ENCODE results near the gene ARHGAP15. TPM values are rescaled to one million over a fixed set of nuclear protein-coding genes. Genes with fewer than 3 reads are reported as not detected.
A peak's percentile ranks its signal among the peaks of the same experiment; 100 is the strongest.
"Not testable (repeated sequence)": the region's sequence is repeated elsewhere in the genome, so short reads cannot be mapped to it uniquely, and the experiment has no call there.

The ARHGAP15 gene
- polyA plus RNA-seq: 1 to 10 TPM in 1 of 2 donors, under 1 TPM in 1; 0.69 to 1.1 TPM

DNA sequence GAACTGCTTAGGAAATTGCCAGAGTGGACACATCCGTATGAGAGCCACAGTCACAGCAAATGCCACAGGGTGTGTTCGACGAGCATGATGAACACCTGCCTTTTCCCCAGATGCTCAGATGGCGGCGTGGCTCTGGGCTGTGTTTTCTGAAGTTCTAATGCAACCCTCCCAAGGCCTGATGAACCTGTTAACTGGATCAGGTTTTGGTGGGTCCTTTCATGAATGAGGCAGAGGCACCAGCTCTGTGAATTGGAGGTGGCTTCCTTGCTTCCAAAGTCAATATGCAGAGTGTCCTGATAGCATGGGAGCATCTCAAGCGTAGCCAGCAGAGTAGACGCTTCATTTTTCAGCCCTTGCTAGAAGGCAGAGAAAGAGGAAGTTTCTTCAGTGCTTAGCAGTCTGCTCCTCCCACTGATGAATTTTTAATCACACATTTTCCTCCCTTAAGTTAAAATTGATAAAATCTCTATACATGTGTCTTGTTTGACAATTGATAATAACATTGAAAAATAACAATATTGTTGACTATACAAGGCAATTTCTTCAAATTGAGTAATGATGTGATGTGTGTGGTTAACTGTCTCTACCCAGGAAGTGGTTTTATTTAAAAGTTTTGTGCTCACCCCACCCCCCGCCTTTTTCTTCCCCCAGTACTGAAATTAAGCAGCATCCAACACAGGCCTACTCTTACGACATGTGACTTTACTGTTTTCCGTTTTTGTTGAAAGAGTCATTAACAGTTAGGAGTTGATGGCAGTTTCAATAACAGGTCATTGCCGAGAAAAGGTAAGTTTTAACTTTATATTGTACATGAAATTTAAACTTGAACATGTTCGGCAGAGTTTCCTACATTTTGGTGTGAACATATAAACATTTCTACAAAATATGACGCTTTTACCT, at the start of gene ARHGAP15:
ARHGAP15 (plus strand) TSS at position 739 of the 900 bp plus-strand sequence.
- no peaks in the 10 kb centered on the region for H3K27me3 ChIP-seq (ENCODE audit: control insufficient read depth in 1 of 2, insufficient read depth in 2 of 2, low read length in 2 of 2)

DNA sequence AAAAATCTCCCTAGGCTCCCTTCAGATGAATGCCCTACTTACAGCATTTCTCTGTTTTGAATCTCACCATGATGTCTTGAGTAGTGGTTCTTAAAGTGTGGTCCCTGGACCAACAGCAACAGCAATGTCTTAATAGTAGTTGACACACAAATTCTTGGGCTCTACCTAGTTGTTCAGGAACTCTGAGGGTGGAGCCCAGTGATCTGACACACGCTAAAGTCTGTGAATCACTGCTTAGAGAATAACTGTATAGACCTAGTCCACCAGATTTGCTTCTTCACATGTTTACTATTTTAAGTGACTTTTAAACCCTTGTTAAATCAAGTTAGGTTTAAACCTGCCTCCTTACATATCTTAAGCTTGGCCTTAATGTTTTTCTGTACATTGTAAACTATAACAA, 47.6 kb upstream of the ARHGAP15 start:
- Histone ChIP-seq H3K9me3 (ENCODE audit: control insufficient read depth in 2 of 2, insufficient read depth in 1 of 2, low read depth in 1 of 2, low read length in 1 of 2) (no peaks in the 10 kb centered on the region), H3K27ac (ENCODE audit: low read depth in 2 of 2, low read length in 1 of 2) (no peak overlapping the region), H3K27me3 (ENCODE audit: control insufficient read depth in 1 of 2, insufficient read depth in 2 of 2, low read length in 2 of 2) (no peaks in the 10 kb centered on the region), H3K4me3 (ENCODE audit: low read depth in 1 of 2, low read length in 2 of 2) (no peak overlapping the region), H3K36me3 (ENCODE audit: control insufficient read depth in 2 of 2, insufficient read depth in 2 of 2, low read length in 1 of 2) (no peaks in the 10 kb centered on the region), H3K4me1 (ENCODE audit: control insufficient read depth in 2 of 2, insufficient read depth in 2 of 2, low read length in 1 of 2) (no peaks in the 10 kb centered on the region)
- 81 to 85% methylated on average over 1 of the region's 1 CpG for WGBS, 2 donors

More for the DNA sequence above, at the start of gene ARHGAP15:
- Histone ChIP-seq H3K9me3 (ENCODE audit: control insufficient read depth in 2 of 2, insufficient read depth in 1 of 2, low read depth in 1 of 2, low read length in 1 of 2) (no peaks in the 10 kb centered on the region), H3K4me3 (ENCODE audit: low read depth in 1 of 2, low read length in 2 of 2) (no peak within 1 kb of the TSS), H3K4me1 (ENCODE audit: control insufficient read depth in 2 of 2, insufficient read depth in 2 of 2, low read length in 1 of 2) (no peaks in the 10 kb centered on the region), H3K36me3 (ENCODE audit: control insufficient read depth in 2 of 2, insufficient read depth in 2 of 2, low read length in 1 of 2) (no peaks in the 10 kb centered on the region), H3K27ac (ENCODE audit: low read depth in 2 of 2, low read length in 1 of 2) (peak within 1 kb of the TSS; percentile 47 to 49)
- WGBS, 2 donors: 62 to 67% methylated on average over 13 of the region's 13 CpGs

DNA sequence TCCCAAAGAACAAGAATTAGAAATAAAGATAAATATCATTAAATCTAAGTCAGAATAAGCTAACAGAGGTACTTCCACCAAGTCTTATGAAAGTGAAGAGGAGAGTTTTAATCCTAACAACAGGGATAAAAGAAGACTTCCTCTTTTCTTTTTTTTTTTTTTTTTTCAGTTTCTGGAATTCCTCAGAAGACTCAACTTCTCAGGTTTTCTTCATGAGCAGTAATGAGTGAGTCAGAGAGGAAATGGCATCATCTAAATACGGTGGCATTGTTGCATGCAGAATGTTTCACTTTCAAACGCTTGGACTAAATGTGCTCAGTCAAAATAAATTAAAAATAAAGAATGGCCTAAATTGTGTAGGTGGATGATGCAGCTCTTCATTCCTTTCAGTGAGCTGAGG, 45.6 kb upstream of the ARHGAP15 start:
- H3K36me3 ChIP-seq (ENCODE audit: control insufficient read depth in 2 of 2, insufficient read depth in 2 of 2, low read length in 1 of 2): no peaks in the 10 kb centered on the region
- WGBS, 2 donors: 31 to 43% methylated on average over 2 of the region's 2 CpGs
- no peaks in the 10 kb centered on the region for H3K4me1 ChIP-seq (ENCODE audit: control insufficient read depth in 2 of 2, insufficient read depth in 2 of 2, low read length in 1 of 2)
- H3K27me3 ChIP-seq (ENCODE audit: control insufficient read depth in 1 of 2, insufficient read depth in 2 of 2, low read length in 2 of 2): no peaks in the 10 kb centered on the region
- H3K4me3 ChIP-seq (ENCODE audit: low read depth in 1 of 2, low read length in 2 of 2): no peak overlapping the region
- H3K9me3 ChIP-seq (ENCODE audit: control insufficient read depth in 2 of 2, insufficient read depth in 1 of 2, low read depth in 1 of 2, low read length in 1 of 2): no peaks in the 10 kb centered on the region
- no peak overlapping the region for H3K27ac ChIP-seq (ENCODE audit: low read depth in 2 of 2, low read length in 1 of 2)

- 87% methylated on average over 2 of the region's 2 CpGs for WGBS, 2 donors
- Histone ChIP-seq H3K4me3 (ENCODE audit: low read depth in 1 of 2, low read length in 2 of 2) (no peak overlapping the region), H3K27me3 (ENCODE audit: control insufficient read depth in 1 of 2, insufficient read depth in 2 of 2, low read length in 2 of 2) (no peaks in the 10 kb centered on the region), H3K36me3 (ENCODE audit: control insufficient read depth in 2 of 2, insufficient read depth in 2 of 2, low read length in 1 of 2) (no peaks in the 10 kb centered on the region), H3K4me1 (ENCODE audit: control insufficient read depth in 2 of 2, insufficient read depth in 2 of 2, low read length in 1 of 2) (no peaks in the 10 kb centered on the region), H3K9me3 (ENCODE audit: control insufficient read depth in 2 of 2, insufficient read depth in 1 of 2, low read depth in 1 of 2, low read length in 1 of 2) (no peaks in the 10 kb centered on the region), H3K27ac (ENCODE audit: low read depth in 2 of 2, low read length in 1 of 2) (no peak overlapping the region)
Measured at GRCh38 chr2:143084462-143084861, 44.8 kb upstream of the ARHGAP15 start.

- Histone ChIP-seq H3K4me1 (ENCODE audit: control insufficient read depth in 2 of 2, insufficient read depth in 2 of 2, low read length in 1 of 2) (no peaks in the 10 kb centered on the region), H3K36me3 (ENCODE audit: control insufficient read depth in 2 of 2, insufficient read depth in 2 of 2, low read length in 1 of 2) (no peaks in the 10 kb centered on the region), H3K4me3 (ENCODE audit: low read depth in 1 of 2, low read length in 2 of 2) (no peak overlapping the region), H3K27ac (ENCODE audit: low read depth in 2 of 2, low read length in 1 of 2) (no peak overlapping the region), H3K27me3 (ENCODE audit: control insufficient read depth in 1 of 2, insufficient read depth in 2 of 2, low read length in 2 of 2) (no peaks in the 10 kb centered on the region), H3K9me3 (ENCODE audit: control insufficient read depth in 2 of 2, insufficient read depth in 1 of 2, low read depth in 1 of 2, low read length in 1 of 2) (no peaks in the 10 kb centered on the region)
- 78% methylated on average over 1 of the region's 1 CpG for WGBS, 2 donors
Measured at GRCh38 chr2:143085125-143085784, 44.0 kb upstream of the ARHGAP15 start.

DNA sequence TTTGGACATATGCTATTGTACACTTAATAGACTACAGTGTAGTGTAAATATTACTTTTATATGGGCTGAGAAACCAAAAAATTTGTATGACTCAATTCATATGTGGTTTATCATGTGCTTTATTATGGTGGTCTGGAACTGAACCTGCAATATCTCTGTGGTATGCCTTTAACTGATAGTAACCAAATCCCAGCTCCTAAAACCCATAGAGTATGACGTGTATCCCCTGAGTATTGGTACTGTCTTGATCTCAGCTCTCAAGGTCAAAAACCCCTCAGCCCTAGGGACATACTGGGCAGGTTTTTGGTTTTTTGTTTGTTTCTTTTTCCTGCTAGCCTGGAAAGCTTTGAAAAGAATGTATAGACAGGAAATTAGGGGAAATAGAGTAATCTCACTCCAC, 42.2 kb upstream of the ARHGAP15 start:
- H3K4me1 ChIP-seq (ENCODE audit: control insufficient read depth in 2 of 2, insufficient read depth in 2 of 2, low read length in 1 of 2): no peaks in the 10 kb centered on the region
- no peaks in the 10 kb centered on the region for H3K36me3 ChIP-seq (ENCODE audit: control insufficient read depth in 2 of 2, insufficient read depth in 2 of 2, low read length in 1 of 2)
- 48 to 58% methylated on average over 1 of the region's 1 CpG for WGBS, 2 donors
- no peak overlapping the region for H3K4me3 ChIP-seq (ENCODE audit: low read depth in 1 of 2, low read length in 2 of 2)
- no peak overlapping the region for H3K27ac ChIP-seq (ENCODE audit: low read depth in 2 of 2, low read length in 1 of 2)
- no peaks in the 10 kb centered on the region for H3K27me3 ChIP-seq (ENCODE audit: control insufficient read depth in 1 of 2, insufficient read depth in 2 of 2, low read length in 2 of 2)
- no peaks in the 10 kb centered on the region for H3K9me3 ChIP-seq (ENCODE audit: control insufficient read depth in 2 of 2, insufficient read depth in 1 of 2, low read depth in 1 of 2, low read length in 1 of 2)

DNA sequence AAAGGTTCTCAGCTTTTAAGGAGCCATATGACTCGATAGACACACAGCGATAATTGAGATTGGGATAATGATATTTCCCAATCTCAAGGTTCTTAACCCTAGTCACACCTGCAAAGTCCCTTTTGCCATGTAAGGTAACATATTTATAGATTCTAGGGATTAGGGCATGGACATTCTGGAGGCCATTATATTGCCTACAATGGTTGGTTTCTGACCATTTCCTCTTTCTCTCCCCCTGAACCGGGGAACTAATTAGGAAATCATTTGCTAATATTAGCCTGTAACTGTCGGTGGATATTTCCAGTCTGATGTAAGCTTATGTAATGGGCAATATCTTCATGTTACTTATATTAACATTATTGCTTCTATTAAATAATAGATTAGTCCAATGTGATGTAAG, 40.8 kb upstream of the ARHGAP15 start:
- H3K9me3 ChIP-seq (ENCODE audit: control insufficient read depth in 2 of 2, insufficient read depth in 1 of 2, low read depth in 1 of 2, low read length in 1 of 2): no peaks in the 10 kb centered on the region
- H3K4me3 ChIP-seq (ENCODE audit: low read depth in 1 of 2, low read length in 2 of 2): no peak overlapping the region
- no peaks in the 10 kb centered on the region for H3K27me3 ChIP-seq (ENCODE audit: control insufficient read depth in 1 of 2, insufficient read depth in 2 of 2, low read length in 2 of 2)
- no peaks in the 10 kb centered on the region for H3K4me1 ChIP-seq (ENCODE audit: control insufficient read depth in 2 of 2, insufficient read depth in 2 of 2, low read length in 1 of 2)
- no peaks in the 10 kb centered on the region for H3K36me3 ChIP-seq (ENCODE audit: control insufficient read depth in 2 of 2, insufficient read depth in 2 of 2, low read length in 1 of 2)
- 83 to 87% methylated on average over 4 of the region's 4 CpGs for WGBS, 2 donors
- H3K27ac ChIP-seq (ENCODE audit: low read depth in 2 of 2, low read length in 1 of 2): no peak overlapping the region

DNA sequence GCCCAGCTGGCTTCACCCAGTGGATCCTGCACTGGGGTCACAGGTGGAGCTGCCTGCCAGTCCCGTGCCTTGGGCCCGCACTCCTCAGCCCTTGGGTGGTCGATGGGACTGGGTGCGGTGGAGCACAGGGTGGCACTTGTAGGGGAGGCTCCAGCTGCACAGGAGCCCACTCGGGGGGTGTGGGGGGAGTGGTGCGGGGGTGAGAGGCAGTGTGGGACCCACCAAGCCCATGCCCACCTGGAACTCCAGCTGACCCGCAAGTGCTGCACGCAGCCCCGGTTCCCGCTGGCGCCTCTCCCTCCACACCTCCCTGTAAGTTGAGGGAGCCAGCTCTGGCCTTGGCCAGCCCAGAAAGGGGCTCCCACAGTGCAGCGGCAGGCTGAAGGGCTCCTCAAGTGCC, 39.7 kb upstream of the ARHGAP15 start:
- not testable (repeated sequence) for H3K4me3 ChIP-seq (ENCODE audit: low read depth in 1 of 2, low read length in 2 of 2); H3K36me3 ChIP-seq (ENCODE audit: control insufficient read depth in 2 of 2, insufficient read depth in 2 of 2, low read length in 1 of 2); H3K9me3 ChIP-seq (ENCODE audit: control insufficient read depth in 2 of 2, insufficient read depth in 1 of 2, low read depth in 1 of 2, low read length in 1 of 2); H3K4me1 ChIP-seq (ENCODE audit: control insufficient read depth in 2 of 2, insufficient read depth in 2 of 2, low read length in 1 of 2); H3K27me3 ChIP-seq (ENCODE audit: control insufficient read depth in 1 of 2, insufficient read depth in 2 of 2, low read length in 2 of 2); H3K27ac ChIP-seq (ENCODE audit: low read depth in 2 of 2, low read length in 1 of 2)
- 96 to 98% methylated on average over 11 to 12 of the region's 12 CpGs for WGBS, 2 donors

- H3K27me3 ChIP-seq (ENCODE audit: control insufficient read depth in 1 of 2, insufficient read depth in 2 of 2, low read length in 2 of 2): peaks cover 0 to 2% of the 10 kb centered on the region in 2 donors
- no peaks in the 10 kb centered on the region for H3K4me1 ChIP-seq (ENCODE audit: control insufficient read depth in 2 of 2, insufficient read depth in 2 of 2, low read length in 1 of 2)
- H3K4me3 ChIP-seq (ENCODE audit: low read depth in 1 of 2, low read length in 2 of 2): no peak overlapping the region
- 25 to 30% methylated on average over 6 of the region's 6 CpGs for WGBS, 2 donors
- H3K9me3 ChIP-seq (ENCODE audit: control insufficient read depth in 2 of 2, insufficient read depth in 1 of 2, low read depth in 1 of 2, low read length in 1 of 2): no peaks in the 10 kb centered on the region
- H3K27ac ChIP-seq (ENCODE audit: low read depth in 2 of 2, low read length in 1 of 2): no peak overlapping the region
- H3K36me3 ChIP-seq (ENCODE audit: control insufficient read depth in 2 of 2, insufficient read depth in 2 of 2, low read length in 1 of 2): no peaks in the 10 kb centered on the region
Measured at GRCh38 chr2:143110758-143111428, 18.3 kb upstream of the ARHGAP15 start.
